CD4-positive, alpha-beta T cell treated with Interleukin-21 for 1 hour (primary cell): ENCODE results near the gene PPT2.
"Not testable (repeated sequence)": the region's sequence is repeated elsewhere in the genome, so short reads cannot be mapped to it uniquely, and the experiment has no call there.

Experiments
- DNase-seq: peaks from one replicate; pipeline ENCODE4 v3.0.0-alpha.2; 2020

The PPT2 gene

GRCh38 chr6:32190911-32191677, 37.2 kb downstream of the PPT2 start:
- peak; percentile 21 for DNase-seq

GRCh38 chr6:32191696-32192607, 38.0 kb downstream of the PPT2 start:
- DNase-seq: peak; percentile 68

- peak; percentile 64 for DNase-seq
These were observed 38.7 kb downstream of the PPT2 start, which contains the start of gene GPSM3 for GRCh38 chr6:32192608-32193039. GPSM3 (minus strand) TSS chr6:32192643; CDS start chr6:32192513, 130 bp downstream.

GRCh38 chr6:32193096-32193495, 39.2 kb downstream of the PPT2 start:
- not testable (repeated sequence) for DNase-seq

- no peak for DNase-seq
These were observed 40.4 kb downstream of the PPT2 start for GRCh38 chr6:32194388-32194787.

- peak; percentile 52 for DNase-seq
These were observed 41.1 kb downstream of the PPT2 start for GRCh38 chr6:32194825-32195651.

- peak; percentile 100 for DNase-seq
These were observed 41.6 kb downstream of the PPT2 start for GRCh38 chr6:32195652-32195901.

- peak; percentile 79 for DNase-seq
These were observed 42.2 kb downstream of the PPT2 start for GRCh38 chr6:32195902-32196681.

- DNase-seq: peak; percentile 32
These were observed 43.0 kb downstream of the PPT2 start for GRCh38 chr6:32196682-32197616.

- no peak for DNase-seq
These were observed 44.4 kb downstream of the PPT2 start for GRCh38 chr6:32198345-32198696.

- DNase-seq: no peak
These were observed 44.9 kb downstream of the PPT2 start for GRCh38 chr6:32198866-32199265.

GRCh38 chr6:32200711-32201475, 47.0 kb downstream of the PPT2 start:
- DNase-seq: no peak

- DNase-seq: no peak
These were observed 48.2 kb downstream of the PPT2 start for GRCh38 chr6:32202186-32202585.

GRCh38 chr6:32203426-32204267, 49.7 kb downstream of the PPT2 start:
- DNase-seq: no peak

GRCh38 chr6:32204268-32204715, 50.4 kb downstream of the PPT2 start:
- DNase-seq: no peak

GRCh38 chr6:32208996-32209395, 55.1 kb downstream of the PPT2 start:
- no peak for DNase-seq

- no peak for DNase-seq
These were observed 56.3 kb downstream of the PPT2 start for GRCh38 chr6:32210191-32210601.

- DNase-seq: not testable (repeated sequence)
These were observed 57.5 kb downstream of the PPT2 start for GRCh38 chr6:32211432-32211831.

GRCh38 chr6:32212076-32212760, 58.3 kb downstream of the PPT2 start:
- DNase-seq: no peak
